Pons (tissue), 1 donor: ENCODE data around the gene DNAH3.
"Not testable (repeated sequence)": the region's sequence is repeated elsewhere in the genome, so short reads cannot be mapped to it uniquely, and the experiment has no call there.

Source experiments
- DNase-seq: peaks from one replicate; pipeline ENCODE4 v3.0.0-alpha.2; 2016; ENCODE audit warnings: low spot score

DNAH3 gene

DNA sequence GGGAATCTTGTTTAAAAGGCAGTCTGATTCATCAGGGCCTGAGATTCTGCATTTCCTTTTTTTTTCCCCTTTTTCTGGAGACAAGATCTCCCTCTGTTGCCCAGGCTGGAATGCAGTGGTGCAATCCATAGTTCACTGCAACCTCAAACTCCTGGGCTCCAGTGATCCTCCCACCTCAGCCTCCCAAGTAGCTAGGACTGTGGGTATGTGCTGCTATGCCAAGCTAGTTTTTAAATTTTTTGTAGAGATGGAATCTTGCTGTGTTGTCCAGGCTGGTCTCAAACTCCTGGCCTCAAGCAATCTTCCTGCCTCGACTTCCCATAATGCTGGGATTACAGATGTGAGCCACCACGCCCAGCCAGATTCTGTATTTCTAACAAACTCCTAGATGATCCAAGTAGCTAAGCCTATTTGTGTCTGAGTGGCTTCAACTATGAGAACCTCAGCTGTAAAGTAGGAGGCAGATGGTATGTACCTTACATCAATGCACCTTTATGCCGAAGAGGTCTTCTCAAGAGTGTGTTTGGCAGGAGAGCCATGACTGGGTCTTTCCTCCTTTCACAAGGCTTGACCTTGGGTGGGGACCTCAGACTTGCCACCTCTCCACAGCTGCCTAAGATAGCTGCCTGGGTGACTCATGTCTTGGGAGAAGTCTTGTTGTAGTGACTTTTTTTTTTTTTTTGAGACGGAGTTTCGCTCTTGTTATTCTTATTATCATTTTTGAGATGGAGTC is 18.8 kb upstream of the DNAH3 start:
- no peak for DNase-seq

- DNase-seq: no peak
Observed at GRCh38 chr16:21167929-21168602, 17.4 kb upstream of the DNAH3 start.

GRCh38 chr16:21167360-21167759 is 16.7 kb upstream of the DNAH3 start:
- no peak for DNase-seq

- no peak for DNase-seq
Observed at GRCh38 chr16:21166561-21166961, 15.9 kb upstream of the DNAH3 start.

DNA sequence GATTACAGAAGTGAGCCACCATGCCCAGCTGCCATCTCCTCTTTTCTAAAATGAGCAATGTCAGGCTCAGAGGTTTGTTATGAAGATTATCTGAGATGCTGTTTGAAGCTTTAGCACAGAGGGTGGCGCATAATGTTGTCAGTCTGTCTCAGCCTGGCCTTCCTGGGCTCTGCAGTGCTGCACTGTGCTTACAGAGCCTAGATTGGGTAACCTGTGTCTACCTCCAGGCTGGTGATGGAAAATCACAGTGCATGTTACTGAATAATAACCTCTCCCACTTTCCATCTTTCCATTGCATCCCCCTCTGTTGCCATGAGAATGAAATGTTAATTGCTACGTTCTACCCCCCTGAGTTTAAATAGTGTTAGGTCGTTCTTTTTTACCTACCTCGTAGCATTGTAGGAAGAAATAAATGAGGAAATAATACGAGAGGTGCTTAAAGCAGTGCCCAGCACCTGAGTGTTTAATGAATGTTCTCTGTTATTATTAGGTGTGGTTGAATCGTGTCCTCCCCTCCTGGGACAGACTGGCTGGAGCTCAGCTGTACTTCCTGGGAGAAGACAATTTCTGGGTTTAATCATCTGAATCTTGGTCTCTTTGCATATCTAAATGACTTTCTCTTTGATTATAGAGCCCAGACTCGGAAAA is 14.0 kb upstream of the DNAH3 start:
- DNase-seq: no peak

DNA sequence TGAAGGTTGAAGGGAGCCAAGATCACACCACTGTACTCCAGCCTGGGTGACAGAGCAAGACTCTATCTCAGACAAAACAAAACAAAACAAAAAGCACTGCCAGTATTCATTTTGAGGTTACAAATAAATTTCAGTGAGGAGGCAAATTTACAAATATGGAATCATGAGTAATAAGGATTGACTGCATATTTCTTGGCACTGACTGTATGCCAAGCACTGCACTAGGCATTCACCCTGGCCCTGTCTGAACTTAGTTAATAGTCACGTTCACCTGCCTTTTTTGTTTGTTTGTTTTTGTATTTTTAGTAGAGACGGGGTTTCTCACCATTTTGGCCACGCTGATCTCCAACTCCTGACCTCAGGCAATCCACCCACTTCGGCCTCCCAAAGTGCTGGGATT is 12.9 kb upstream of the DNAH3 start:
- no peak for DNase-seq

- DNase-seq: no peak
Observed at GRCh38 chr16:21162661-21163151, 12.1 kb upstream of the DNAH3 start.

DNA sequence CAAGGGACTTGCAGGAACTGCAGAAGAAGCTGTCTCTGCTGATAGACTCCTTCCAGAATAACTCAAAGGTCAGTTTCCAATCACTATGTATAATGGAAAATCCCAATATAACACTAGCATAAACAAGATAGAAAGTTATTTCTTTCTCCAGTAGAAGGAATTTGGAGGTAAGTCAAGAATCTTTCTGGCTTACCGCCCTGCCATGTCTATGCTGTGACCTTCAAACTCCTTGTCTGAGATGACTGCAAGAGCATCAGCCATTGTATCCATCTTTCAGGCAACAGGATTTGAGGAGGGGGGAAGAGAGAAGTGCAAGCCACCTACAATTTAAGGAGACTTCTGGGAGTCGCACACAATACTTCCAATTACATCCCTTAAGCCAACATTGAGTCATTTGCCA is 10.6 kb upstream of the DNAH3 start:
- no peak for DNase-seq

- DNase-seq: no peak
Observed at GRCh38 chr16:21160276-21160675, 9.6 kb upstream of the DNAH3 start.

GRCh38 chr16:21159281-21159951 is 8.8 kb upstream of the DNAH3 start:
- no peak for DNase-seq

DNA sequence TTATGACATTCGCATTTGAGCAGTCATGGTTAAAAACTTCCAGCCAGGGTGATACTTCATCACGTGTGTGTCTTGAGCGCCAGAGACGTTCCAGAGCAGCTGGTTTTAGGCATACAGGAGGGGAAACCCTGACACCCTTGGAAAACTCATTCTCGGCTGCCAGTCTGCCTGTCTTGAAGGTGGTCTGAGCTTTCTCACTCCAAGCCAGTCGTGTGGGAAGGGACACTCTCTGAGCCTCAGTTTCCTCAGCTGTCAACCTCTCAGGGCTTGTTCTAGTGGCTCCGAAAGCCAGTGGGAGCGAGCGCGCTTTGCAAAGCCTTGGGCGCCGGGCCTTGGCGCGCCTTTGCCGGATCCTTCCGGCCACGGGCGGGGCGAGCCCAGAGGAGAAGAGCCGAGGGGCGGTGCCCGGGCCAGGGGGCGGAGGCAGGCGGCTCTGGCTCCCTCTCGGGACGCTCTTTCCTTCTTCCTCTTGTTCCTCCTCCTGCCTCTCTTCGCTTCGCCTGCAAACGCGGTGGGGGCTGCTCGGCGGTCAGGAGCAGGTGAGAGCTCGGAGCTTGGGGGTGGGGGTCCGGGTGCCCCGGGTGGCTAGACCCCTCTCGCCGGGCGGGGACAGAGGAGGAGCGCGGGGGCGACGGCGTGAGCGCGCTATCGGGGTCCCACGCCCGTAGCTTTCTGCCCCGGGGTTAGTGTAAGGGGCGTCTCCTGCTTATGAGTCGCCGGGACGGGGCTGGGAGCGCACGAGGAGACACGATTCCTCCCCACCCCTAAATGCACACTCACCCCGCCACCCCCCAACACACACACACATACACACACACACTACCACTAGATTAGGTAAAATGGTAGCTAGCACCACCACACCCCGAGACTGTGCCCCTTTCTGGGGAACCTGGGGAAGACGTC is 7.8 kb upstream of the DNAH3 start, which contains the start of gene LDAF1:
Gene LDAF1 (plus strand): TSS at position 467 of the 903 bp plus-strand sequence. CDS start 2,509 bp downstream, outside the sequence.
- peak; percentile 24 for DNase-seq

DNA sequence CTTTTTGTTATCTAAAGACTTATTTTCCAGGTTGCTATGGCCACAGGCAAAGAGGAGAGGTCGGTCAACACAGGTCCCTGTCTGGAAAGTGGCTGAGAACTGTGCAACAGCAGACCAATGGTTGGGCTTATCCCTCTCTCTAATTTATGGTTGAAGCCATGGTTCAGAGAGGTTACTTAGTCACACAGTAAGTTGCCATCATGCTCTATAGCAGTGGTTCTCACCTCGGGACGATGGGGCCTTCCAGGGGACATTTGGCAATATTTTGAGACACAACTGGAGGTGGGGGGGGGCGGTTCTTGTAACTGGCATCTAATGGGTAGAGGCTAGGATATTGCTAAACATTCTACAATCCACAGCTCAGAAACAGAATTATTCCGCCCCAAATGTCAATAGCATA is 7.0 kb upstream of the DNAH3 start:
- no peak for DNase-seq

DNA sequence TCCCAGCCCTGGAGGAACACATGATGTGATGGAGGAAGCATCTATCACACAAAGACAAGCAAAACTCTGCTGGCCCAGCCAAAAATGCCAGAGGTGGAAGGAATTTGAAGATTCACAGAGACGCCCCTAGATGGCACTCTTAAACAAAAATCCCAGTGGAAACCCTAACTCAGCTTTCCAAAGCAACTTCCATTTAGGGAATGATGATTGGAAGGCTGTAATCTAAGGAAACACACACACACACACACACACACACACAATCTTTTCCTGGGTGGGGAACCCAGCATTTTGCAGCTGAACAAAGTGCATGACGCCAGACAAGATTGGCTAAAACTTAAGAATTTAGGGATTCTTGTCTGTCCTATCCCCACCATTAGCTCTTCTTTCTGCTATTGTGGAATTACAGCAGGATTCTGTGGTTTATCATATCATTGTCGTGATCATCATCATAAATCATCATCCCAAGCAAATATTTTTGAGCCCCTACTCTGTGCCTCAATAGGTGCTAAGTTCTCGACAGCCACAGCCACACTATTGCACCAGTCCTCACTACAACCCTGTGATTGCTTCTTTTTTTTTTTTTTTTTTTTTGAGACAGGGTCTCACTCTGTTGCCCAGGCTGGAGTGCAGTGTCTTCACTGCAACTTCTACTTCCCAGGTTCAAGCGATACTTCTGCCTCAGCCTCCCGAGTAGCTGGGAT is 6.3 kb upstream of the DNAH3 start:
- peak; percentile 61 for DNase-seq

GRCh38 chr16:21156011-21156410 is 5.4 kb upstream of the DNAH3 start:
- not testable (repeated sequence) for DNase-seq

- DNase-seq: not testable (repeated sequence)
Observed at GRCh38 chr16:21153124-21153729, 2.6 kb upstream of the DNAH3 start.

- DNase-seq: not testable (repeated sequence)
Observed at GRCh38 chr16:21152160-21153030, 1.7 kb upstream of the DNAH3 start.

DNA sequence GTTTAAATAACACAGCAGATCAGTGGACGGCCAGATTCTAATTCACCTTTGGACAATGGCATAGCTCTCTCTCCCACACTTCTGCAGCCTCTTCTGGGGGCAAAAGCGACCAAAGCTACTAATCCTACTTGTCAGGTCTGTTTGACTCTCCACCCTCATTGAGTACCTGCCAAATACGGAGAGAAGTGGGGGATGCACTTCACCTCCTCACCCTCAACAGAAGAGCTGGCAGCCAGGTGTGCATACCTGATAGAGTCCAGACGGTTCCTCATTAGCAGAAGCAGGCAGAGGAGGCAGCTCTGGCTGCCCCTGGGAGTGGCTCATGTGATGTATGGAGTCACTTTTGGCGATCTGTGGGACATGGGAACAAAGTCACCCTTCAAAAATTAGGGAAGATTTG is 4.9 kb downstream of the DNAH3 start:
- no peak for DNase-seq

GRCh38 chr16:21134053-21134452 is 16.6 kb downstream of the DNAH3 start:
- no peak for DNase-seq

GRCh38 chr16:21130811-21131210 is 19.8 kb downstream of the DNAH3 start:
- DNase-seq: no peak
